ENCODE data around the gene LARGE1.

DNA sequence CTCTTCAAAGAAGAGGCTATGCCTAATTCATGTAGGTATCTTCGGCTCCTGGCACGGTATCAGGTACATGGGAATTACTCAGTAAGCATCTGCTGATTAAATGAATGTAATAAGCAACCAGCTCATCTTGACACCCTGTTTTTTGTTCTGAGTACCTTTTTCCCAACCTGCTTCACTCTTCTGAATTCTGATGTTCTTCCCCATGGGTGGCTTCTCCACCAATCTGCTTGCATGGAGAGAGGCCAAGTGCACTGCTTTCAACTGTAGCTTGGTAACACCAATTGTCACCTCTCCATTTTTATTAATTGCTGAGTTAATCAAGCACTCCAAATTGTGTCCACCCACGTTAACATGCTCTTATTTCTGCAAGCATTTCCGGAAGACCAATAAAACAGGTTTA is 40.5 kb downstream of the LARGE1 start:
- TF ChIP-seq, protein P1, sequence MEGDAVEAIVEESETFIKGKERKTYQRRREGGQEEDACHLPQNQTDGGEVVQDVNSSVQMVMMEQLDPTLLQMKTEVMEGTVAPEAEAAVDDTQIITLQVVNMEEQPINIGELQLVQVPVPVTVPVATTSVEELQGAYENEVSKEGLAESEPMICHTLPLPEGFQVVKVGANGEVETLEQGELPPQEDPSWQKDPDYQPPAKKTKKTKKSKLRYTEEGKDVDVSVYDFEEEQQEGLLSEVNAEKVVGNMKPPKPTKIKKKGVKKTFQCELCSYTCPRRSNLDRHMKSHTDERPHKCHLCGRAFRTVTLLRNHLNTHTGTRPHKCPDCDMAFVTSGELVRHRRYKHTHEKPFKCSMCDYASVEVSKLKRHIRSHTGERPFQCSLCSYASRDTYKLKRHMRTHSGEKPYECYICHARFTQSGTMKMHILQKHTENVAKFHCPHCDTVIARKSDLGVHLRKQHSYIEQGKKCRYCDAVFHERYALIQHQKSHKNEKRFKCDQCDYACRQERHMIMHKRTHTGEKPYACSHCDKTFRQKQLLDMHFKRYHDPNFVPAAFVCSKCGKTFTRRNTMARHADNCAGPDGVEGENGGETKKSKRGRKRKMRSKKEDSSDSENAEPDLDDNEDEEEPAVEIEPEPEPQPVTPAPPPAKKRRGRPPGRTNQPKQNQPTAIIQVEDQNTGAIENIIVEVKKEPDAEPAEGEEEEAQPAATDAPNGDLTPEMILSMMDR (conservative IDR thresholded peaks at IDR 0.05; ENCODE audit: low read length): no peak
- TF ChIP-seq EZH2phosphoT487 (IDR thresholded peaks at IDR 0.05; ENCODE audit: borderline replicate concordance): no peak
